ENCODE data around the gene CRCP.

Gene CRCP

GRCh38 chr7:66186991-66187390 lies 72.3 kb downstream of the CRCP start:
- in situ Hi-C loops (cut with HindIII; ENCODE audit: low sequenced_read_pairs), result no loop called here

DNA sequence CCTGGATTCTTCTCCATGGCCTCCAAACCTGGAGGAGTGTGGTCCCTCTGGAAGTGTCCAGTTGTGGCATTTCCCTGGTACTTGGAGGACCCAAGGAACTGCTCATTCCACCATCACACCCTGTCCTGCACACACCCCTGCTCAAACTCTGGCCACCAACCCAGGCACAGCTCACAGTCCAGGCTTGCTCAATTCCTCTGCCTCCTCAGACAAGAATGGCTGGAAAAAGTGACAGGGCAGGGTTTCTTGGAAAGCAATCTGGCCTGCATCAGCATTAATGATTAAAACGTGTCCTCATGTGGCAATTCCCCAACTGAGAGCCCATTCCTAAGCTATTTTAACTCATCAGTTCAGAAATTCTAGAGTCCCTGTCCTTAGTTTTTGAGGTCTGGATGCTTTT lies 73.3 kb downstream of the CRCP start:
- in situ Hi-C loops (cut with HindIII; ENCODE audit: low sequenced_read_pairs), result no loop called here

DNA sequence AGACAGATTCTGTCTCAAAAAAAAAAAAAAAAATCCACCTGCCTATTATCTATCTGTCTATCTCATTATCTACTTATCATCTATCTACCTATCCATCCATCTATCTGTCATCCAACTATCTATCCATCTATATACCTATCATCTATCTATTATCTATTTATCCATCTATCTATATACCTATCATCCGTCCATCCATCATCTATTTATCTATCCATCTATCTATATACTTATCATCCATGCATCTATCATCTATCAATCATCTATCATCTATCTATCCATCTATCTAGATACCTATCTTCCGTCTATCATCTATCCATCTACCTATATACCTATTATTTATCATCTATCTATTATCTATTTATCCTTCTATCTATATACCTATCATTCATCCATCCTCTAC lies 74.0 kb downstream of the CRCP start:
- in situ Hi-C loops (cut with HindIII; ENCODE audit: low sequenced_read_pairs), result no loop called here

GRCh38 chr7:66189695-66190503 lies 75.3 kb downstream of the CRCP start:
- in situ Hi-C loops (cut with HindIII; ENCODE audit: low sequenced_read_pairs), result no loop called here

GRCh38 chr7:66190504-66190857 lies 75.8 kb downstream of the CRCP start:
- in situ Hi-C loops (cut with HindIII; ENCODE audit: low sequenced_read_pairs), result no loop called here

DNA sequence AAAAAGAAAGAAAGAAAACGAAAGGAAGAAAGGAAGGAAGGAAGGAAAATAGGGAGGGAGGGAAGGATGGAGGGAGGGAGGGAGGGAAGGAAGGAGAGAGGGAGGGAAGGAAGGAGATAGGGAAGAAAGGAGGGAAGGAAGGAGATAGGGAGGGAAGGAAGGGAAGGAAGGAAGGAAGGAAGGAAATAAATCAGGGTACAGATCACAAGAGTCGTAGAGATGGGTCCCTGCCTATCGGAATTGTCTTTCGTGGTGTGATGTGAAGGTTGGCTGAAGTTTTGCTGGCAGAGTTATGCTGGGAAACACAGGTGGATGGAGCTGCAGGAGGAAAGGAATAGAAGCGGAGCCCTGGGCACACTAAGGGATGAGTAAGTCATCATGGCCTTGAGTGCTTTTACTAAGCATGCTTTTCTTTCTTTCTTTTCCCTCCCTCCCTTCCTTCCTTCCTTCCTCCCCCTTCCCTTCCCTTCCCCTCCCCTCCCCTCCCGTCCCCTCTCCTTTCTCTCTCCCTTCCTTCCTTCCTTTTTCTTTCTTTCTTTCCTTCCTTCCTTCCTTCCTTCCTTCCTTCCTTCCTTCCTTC lies 78.6 kb downstream of the CRCP start:
- in situ Hi-C loops (cut with HindIII; ENCODE audit: low sequenced_read_pairs), result no loop called here

GRCh38 chr7:66198469-66198868 lies 83.8 kb downstream of the CRCP start:
- in situ Hi-C loops (cut with HindIII; ENCODE audit: low sequenced_read_pairs), result no loop called here

GRCh38 chr7:66198956-66199355 lies 84.3 kb downstream of the CRCP start:
- in situ Hi-C loops (cut with HindIII; ENCODE audit: low sequenced_read_pairs), result no loop called here

- in situ Hi-C loops (cut with HindIII; ENCODE audit: low sequenced_read_pairs), result no loop called here
Measured at GRCh38 chr7:66202441-66202840, 87.8 kb downstream of the CRCP start.

Data from endothelial cell of hepatic sinusoid (primary cell).